Panc1 (cell line): ENCODE results near the gene ARL5C. TPM values are rescaled to one million over a fixed set of nuclear protein-coding genes. Genes with fewer than 3 reads are reported as not detected.

Experiments
- ATAC-seq: fragments of 200-7000 bp; cut with Tn5 transposase; 2 replicates; pipeline ENCODE4 v1.9.1; 2020; ENCODE audit warnings: mild to moderate bottlenecking, moderate library complexity
- BruUV-seq: library from RNA; stranded (reverse); fragments of 400-500 nt; replicated peaks from 2 replicates; lab custom pipeline; 2021; lab: Mats Ljungman, UMichigan
- CTCF ChIA-PET: fragments of 300-600 bp; sonication (Branson Sonifier 250); formaldehyde crosslinking; loops from one replicate; lab custom pipeline; 2022; ENCODE audit warnings: antibody characterized with exemption; lab: Charles Lee
- POLR2A ChIA-PET: fragments of 300-600 bp; sonication (Branson Sonifier 250); formaldehyde crosslinking; loops from one replicate; lab custom pipeline; 2022; ENCODE audit warnings: antibody characterized with exemption; lab: Charles Lee
- DNase-seq: peaks from one replicate; pipeline ENCODE4 v3.0.0-alpha.2; 2010; ENCODE audit warnings: low read depth, low spot score
- H3K27ac ChIP-seq: 2 replicates; pipeline ENCODE4 v1.5.1; 2011; ENCODE audit warnings: mild to moderate bottlenecking, low read length, inconsistent platforms
- H3K27me3 ChIP-seq: fragments of 200-500 bp; sonication (Bioruptor generic); 2 replicates; pipeline ENCODE4 v1.6.0; 2014; ENCODE audit warnings: low read length, inconsistent platforms; ENCODE audit not compliant: control insufficient read depth, insufficient read depth
- H3K36me3 ChIP-seq: fragments of 200-500 bp; sonication (Bioruptor generic); 2 replicates; pipeline ENCODE4 v1.5.1; 2014; ENCODE audit warnings: inconsistent platforms, mild to moderate bottlenecking, low read length, moderate library complexity; ENCODE audit not compliant: control insufficient read depth, insufficient read depth
- H3K4me1 ChIP-seq: 2 replicates; pipeline ENCODE4 v1.5.1; 2011; ENCODE audit warnings: inconsistent platforms, mild to moderate bottlenecking, low read length, moderate library complexity; ENCODE audit not compliant: control insufficient read depth, insufficient read depth
- H3K4me3 ChIP-seq, 2 experiments: 2 replicates each; pipeline ENCODE4 v1.5.1; 2011 to 2012; ENCODE audit warnings: low read depth in 2 of 2, low read length in 2 of 2, mild to moderate bottlenecking in 2 of 2, inconsistent platforms in 1 of 2, moderate library complexity in 1 of 2
- H3K9me3 ChIP-seq: fragments of 200-500 bp; sonication (Bioruptor generic); 2 replicates; pipeline ENCODE4 v1.5.1; 2014; ENCODE audit warnings: low read depth, mild to moderate bottlenecking, inconsistent platforms, low read length, moderate library complexity; ENCODE audit not compliant: control insufficient read depth, insufficient read depth
- CTCF ChIP-seq: fragments of 450-650 bp; IDR thresholded peaks from 2 replicates; pipeline ENCODE4 v1.5.1; 2017; ENCODE audit warnings: mild to moderate bottlenecking
- POLR2AphosphoS5 ChIP-seq: IDR thresholded peaks from 2 replicates; pipeline ENCODE4 v1.6.1; 2012; ENCODE audit warnings: mild to moderate bottlenecking, low read depth, low read length, moderate library complexity
- REST ChIP-seq, 2 experiments: IDR thresholded peaks; 2 replicates each; pipeline ENCODE4 v1.6.1; 2011 to 2012; ENCODE audit warnings: low read depth in 2 of 2, control low read depth in 1 of 2, low read length in 1 of 2, mild to moderate bottlenecking in 1 of 2, moderate library complexity in 1 of 2; ENCODE audit not compliant: insufficient read depth in 1 of 2
- SIN3A ChIP-seq: IDR thresholded peaks from 2 replicates; pipeline ENCODE4 v1.6.1; 2012; ENCODE audit warnings: low read depth, mild to moderate bottlenecking, low read length, moderate library complexity, borderline replicate concordance; ENCODE audit not compliant: insufficient read depth
- TCF7L2 ChIP-seq: IDR thresholded peaks from 2 replicates; pipeline ENCODE4 v1.6.1; 2011; ENCODE audit warnings: mild to moderate bottlenecking, low read depth, low read length, inconsistent platforms
- in situ Hi-C: cut with HindIII; loops from 2 replicates; pipeline ENCODE4 v1.10.0; 2016; ENCODE audit warnings: low sequenced_read_pairs, low pct_unique_long_range_greater_than_20kb
- intact Hi-C: fragments of 100-400 bp; cut with micrococcal nuclease; formaldehyde crosslinking; loops from one replicate; pipeline ENCODE4 v1.10.0; 2022; ENCODE audit not compliant: unreplicated experiment
- total RNA-seq: library from RNA; stranded (reverse); gene quantifications from one replicate; pipeline ENCODE4 v1.2.1, GENCODE V29; 2021; ENCODE audit not compliant: unreplicated experiment

Gene ARL5C
- total RNA-seq, 1 experiment from 2014 or later: not detected

- no peaks in the 10 kb centered on the region for H3K9me3 ChIP-seq
- ChIA-PET POLR2A (interaction anchor here (0.6 kb wide), 1 partner anchor 121 kb away, joined by 3 read pairs; no protein-coding TSS in a partner anchor), CTCF (interaction anchor here (0.5 to 0.6 kb wide), 2 partner anchors 26 to 216 kb away, joined by 3 to 7 read pairs; no protein-coding TSS in a partner anchor)
- BruUV-seq: no TSS peak
- H3K4me3 ChIP-seq: no peak overlapping the region
- H3K27me3 ChIP-seq: no peaks in the 10 kb centered on the region
- no peak for DNase-seq
- no peak overlapping the region for H3K27ac ChIP-seq
- intact Hi-C loops (no loop called here), in situ Hi-C loops (no loop called here)
- H3K4me1 ChIP-seq: peaks cover 24% of the 10 kb centered on the region
- H3K36me3 ChIP-seq: no peaks in the 10 kb centered on the region
- ATAC-seq: no peak
- TF ChIP-seq SIN3A (no peak), CTCF (no peak), POLR2AphosphoS5 (no peak), REST (IDR thresholded peaks at IDR 0.05; ENCODE audit: insufficient read depth in 1 of 2, low read depth in 2 of 2, low read length in 1 of 2) (no peak), TCF7L2 (no peak)
Observed at GRCh38 chr17:39194985-39195524, 29.1 kb upstream of the ARL5C start.

GRCh38 chr17:39194089-39194984, 28.4 kb upstream of the ARL5C start:
- no peaks in the 10 kb centered on the region for H3K36me3 ChIP-seq
- DNase-seq (no peak), ATAC-seq (peak; percentile 33; the same call in 1 of the 2 replicates)
- intact Hi-C loops (no loop called here), in situ Hi-C loops (no loop called here)
- no TSS peak for BruUV-seq
- no peaks in the 10 kb centered on the region for H3K9me3 ChIP-seq
- TF ChIP-seq POLR2AphosphoS5: no peak
- ChIA-PET CTCF (interaction anchor here (0.5 to 0.6 kb wide), 2 partner anchors 25 to 215 kb away, joined by 3 to 7 read pairs; no protein-coding TSS in a partner anchor), POLR2A (no interaction called here)
- H3K27me3 ChIP-seq: no peaks in the 10 kb centered on the region
- H3K4me1 ChIP-seq: peaks cover 24% of the 10 kb centered on the region
- no peak overlapping the region for H3K27ac ChIP-seq
- H3K4me3 ChIP-seq: no peak overlapping the region
